IPS DF 19.7 (cell line): ENCODE measurements around the gene EPHB2.
A peak's percentile ranks its signal among the peaks of the same experiment; 100 is the strongest.
"Not testable (repeated sequence)": the region's sequence is repeated elsewhere in the genome, so short reads cannot be mapped to it uniquely, and the experiment has no call there.

Source experiments
- DNase-seq: peaks from one replicate; pipeline ENCODE4 v3.0.0-alpha.2; 2013; ENCODE audit warnings: low read depth, low spot score

The EPHB2 gene

GRCh38 chr1:22710701-22711049 lies at the start of gene EPHB2:
EPHB2 (plus strand) TSS chr1:22710839; CDS start chr1:22710983, 144 bp downstream.
- no peak for DNase-seq

- no peak for DNase-seq
These were observed 48.8 kb upstream of the EPHB2 start for GRCh38 chr1:22661880-22662279.

- peak; percentile 70 for DNase-seq
These were observed 48.3 kb upstream of the EPHB2 start for GRCh38 chr1:22662318-22662717.

GRCh38 chr1:22662986-22663408 lies 47.6 kb upstream of the EPHB2 start:
- no peak for DNase-seq

GRCh38 chr1:22665752-22666151 lies 44.9 kb upstream of the EPHB2 start:
- DNase-seq = no peak

GRCh38 chr1:22666412-22666811 lies 44.2 kb upstream of the EPHB2 start:
- no peak for DNase-seq

- DNase-seq = not testable (repeated sequence)
These were observed 41.8 kb upstream of the EPHB2 start for GRCh38 chr1:22668840-22669239.

GRCh38 chr1:22670352-22670975 lies 40.2 kb upstream of the EPHB2 start:
- no peak for DNase-seq

GRCh38 chr1:22671999-22672398 lies 38.6 kb upstream of the EPHB2 start:
- DNase-seq = no peak

GRCh38 chr1:22673486-22674409 lies 36.9 kb upstream of the EPHB2 start:
- DNase-seq = no peak

GRCh38 chr1:22674410-22674749 lies 36.3 kb upstream of the EPHB2 start:
- DNase-seq = no peak

- not testable (repeated sequence) for DNase-seq
These were observed 34.5 kb upstream of the EPHB2 start for GRCh38 chr1:22676151-22676550.

- no peak for DNase-seq
These were observed 33.6 kb upstream of the EPHB2 start for GRCh38 chr1:22676916-22677583.

GRCh38 chr1:22677931-22678896 lies 32.4 kb upstream of the EPHB2 start:
- no peak for DNase-seq

GRCh38 chr1:22680726-22681125 lies 29.9 kb upstream of the EPHB2 start:
- DNase-seq = no peak

GRCh38 chr1:22681556-22682276 lies 28.9 kb upstream of the EPHB2 start:
- DNase-seq = no peak

GRCh38 chr1:22683547-22683946 lies 27.1 kb upstream of the EPHB2 start:
- DNase-seq = no peak

GRCh38 chr1:22685591-22686059 lies 25.0 kb upstream of the EPHB2 start:
- no peak for DNase-seq

- no peak for DNase-seq
These were observed 23.4 kb upstream of the EPHB2 start for GRCh38 chr1:22687191-22687590.

GRCh38 chr1:22688466-22688865 lies 22.2 kb upstream of the EPHB2 start:
- no peak for DNase-seq

- no peak for DNase-seq
These were observed 21.1 kb upstream of the EPHB2 start for GRCh38 chr1:22689505-22689904.
